AG10803 (cell line): ENCODE data around the gene OPN1MW.
"Not testable (repeated sequence)": the region's sequence is repeated elsewhere in the genome, so short reads cannot be mapped to it uniquely, and the experiment has no call there.

Experiments used
- DNase-seq: peaks from one replicate; pipeline ENCODE4 v3.0.0; 2010; ENCODE audit warnings: low read depth
- H3K4me3 ChIP-seq: 2 replicates; pipeline ENCODE4 v1.5.1; 2011; ENCODE audit warnings: mild to moderate bottlenecking, low read length, control low read depth
- CTCF ChIP-seq: conservative IDR thresholded peaks from 2 replicates; pipeline ENCODE4 v1.5.1; 2011; ENCODE audit warnings: mild to moderate bottlenecking, low read length, control low read depth, inconsistent platforms

Gene OPN1MW

GRCh38 chrX:154142950-154143745 is 39.2 kb upstream of the OPN1MW start:
- H3K4me3 ChIP-seq: no peak overlapping the region
- DNase-seq: no peak
- no peak for TF ChIP-seq CTCF

- H3K4me3 ChIP-seq, DNase-seq: not testable (repeated sequence)
Observed at GRCh38 chrX:154144010-154144409, 38.4 kb upstream of the OPN1MW start, which contains the start of gene OPN1LW. Gene OPN1LW, plus strand, starts transcription at chrX:154144243. Its CDS starts 41 bp downstream, at chrX:154144284.

GRCh38 chrX:154151030-154151429 is 31.4 kb upstream of the OPN1MW start:
- not testable (repeated sequence) for DNase-seq, H3K4me3 ChIP-seq

GRCh38 chrX:154156221-154156620 is 26.2 kb upstream of the OPN1MW start:
- DNase-seq: not testable (repeated sequence)

GRCh38 chrX:154157207-154157606 is 25.2 kb upstream of the OPN1MW start:
- not testable (repeated sequence) for H3K4me3 ChIP-seq, DNase-seq

More at GRCh38 chrX:154156221-154156620, 26.2 kb upstream of the OPN1MW start:
- not testable (repeated sequence) for H3K4me3 ChIP-seq

- not testable (repeated sequence) for DNase-seq, H3K4me3 ChIP-seq
Observed at GRCh38 chrX:154159345-154159744, 23.1 kb upstream of the OPN1MW start.

- H3K4me3 ChIP-seq, DNase-seq: not testable (repeated sequence)
Observed at GRCh38 chrX:154164902-154165301, 17.5 kb upstream of the OPN1MW start.

GRCh38 chrX:154168384-154168783 is 14.0 kb upstream of the OPN1MW start:
- not testable (repeated sequence) for H3K4me3 ChIP-seq, DNase-seq

GRCh38 chrX:154172535-154172943 is 9.9 kb upstream of the OPN1MW start:
- not testable (repeated sequence) for H3K4me3 ChIP-seq, DNase-seq

- H3K4me3 ChIP-seq, DNase-seq: not testable (repeated sequence)
Observed at GRCh38 chrX:154174356-154174755, 8.0 kb upstream of the OPN1MW start.

GRCh38 chrX:154183794-154184193 is 1.4 kb downstream of the OPN1MW start:
- not testable (repeated sequence) for H3K4me3 ChIP-seq, DNase-seq

- not testable (repeated sequence) for H3K4me3 ChIP-seq, DNase-seq
Observed at GRCh38 chrX:154192846-154193245, 10.4 kb downstream of the OPN1MW start.

GRCh38 chrX:154194316-154194715 is 11.9 kb downstream of the OPN1MW start:
- H3K4me3 ChIP-seq: not testable (repeated sequence)

GRCh38 chrX:154196466-154196865 is 14.1 kb downstream of the OPN1MW start:
- not testable (repeated sequence) for H3K4me3 ChIP-seq, DNase-seq

More at GRCh38 chrX:154194316-154194715, 11.9 kb downstream of the OPN1MW start:
- DNase-seq: not testable (repeated sequence)

GRCh38 chrX:154209670-154210418 is 27.4 kb downstream of the OPN1MW start:
- H3K4me3 ChIP-seq, DNase-seq: not testable (repeated sequence)

GRCh38 chrX:154211057-154211456 is 28.7 kb downstream of the OPN1MW start:
- H3K4me3 ChIP-seq, DNase-seq: not testable (repeated sequence)

- not testable (repeated sequence) for H3K4me3 ChIP-seq, DNase-seq
Observed at GRCh38 chrX:154211499-154211898, 29.1 kb downstream of the OPN1MW start.

- DNase-seq, H3K4me3 ChIP-seq: not testable (repeated sequence)
Observed at GRCh38 chrX:154219456-154219855, 37.1 kb downstream of the OPN1MW start, which contains the start of gene OPN1MW2. Gene OPN1MW2, plus strand, starts transcription at chrX:154219756. Its CDS starts 60 bp downstream, at chrX:154219816.

- not testable (repeated sequence) for DNase-seq, H3K4me3 ChIP-seq
Observed at GRCh38 chrX:154225292-154225691, 42.9 kb downstream of the OPN1MW start.
